WTC11 (cell line): ENCODE results near the gene MEA1.

ENCODE experiments used
- ARID4B ChIP-seq: sonication (generic); formaldehyde crosslinking; IDR thresholded peaks from 2 replicates; pipeline ENCODE4 v1.8.0; 2023; ENCODE audit warnings: missing genetic modification reagents, mild to moderate bottlenecking, borderline replicate concordance
- ATF1 ChIP-seq: sonication (generic); formaldehyde crosslinking; IDR thresholded peaks from 2 replicates; pipeline ENCODE4 v1.8.1; 2023; ENCODE audit warnings: mild to moderate bottlenecking, moderate library complexity, missing genetic modification reagents
- CTCF ChIP-seq: fragments of 200-600 bp; IDR thresholded peaks from 2 replicates; pipeline ENCODE4 v1.8.0; 2022; ENCODE audit warnings: antibody characterized with exemption
- PRDM15 ChIP-seq: sonication (generic); formaldehyde crosslinking; IDR thresholded peaks from 2 replicates; pipeline ENCODE4 v1.8.0; 2022; ENCODE audit warnings: missing genetic modification reagents
- PREB ChIP-seq: sonication (generic); formaldehyde crosslinking; IDR thresholded peaks from 2 replicates; pipeline ENCODE4 v1.8.1; 2022; ENCODE audit warnings: mild to moderate bottlenecking, missing genetic modification reagents, moderate library complexity, borderline replicate concordance
- ZNF317 ChIP-seq: sonication (generic); formaldehyde crosslinking; IDR thresholded peaks from 2 replicates; pipeline ENCODE4 v1.8.1; 2023; ENCODE audit warnings: low read depth, mild to moderate bottlenecking, moderate library complexity, missing genetic modification reagents, borderline replicate concordance

GRCh38 chr6:43050981-43051380, 37.2 kb upstream of the MEA1 start:
- TF ChIP-seq CTCF = no peak
- TF ChIP-seq ARID4B = no peak
- TF ChIP-seq PREB (CRISPR knock-in tag) = no peak
- TF ChIP-seq ATF1 (CRISPR knock-in tag) = no peak
- no peak for TF ChIP-seq ZNF317 (CRISPR knock-in tag)
- TF ChIP-seq PRDM15 (CRISPR knock-in tag) = no peak
